NCI-H345 treated with DMSO at 0.1 percent for 48 hours (cell line): ENCODE measurements around the gene IPMK.
"Not testable (repeated sequence)": the region's sequence is repeated elsewhere in the genome, so short reads cannot be mapped to it uniquely, and the experiment has no call there.

Experiments
- DNase-seq: peaks from one replicate; lab custom pipeline; 2025; ENCODE audit not compliant: unreplicated experiment; lab: John Stamatoyannopoulos, UW

The IPMK gene

GRCh38 chr10:58229856-58230255, 37.8 kb downstream of the IPMK start:
- not testable (repeated sequence) for DNase-seq

GRCh38 chr10:58225654-58226053, 42.0 kb downstream of the IPMK start:
- no peak for DNase-seq

- no peak for DNase-seq
These were observed 46.8 kb downstream of the IPMK start for GRCh38 chr10:58220769-58221451.

GRCh38 chr10:58219875-58220274, 47.8 kb downstream of the IPMK start:
- no peak for DNase-seq

GRCh38 chr10:58217612-58218011, 50.1 kb downstream of the IPMK start:
- DNase-seq, result no peak

- DNase-seq, result no peak
These were observed 55.1 kb downstream of the IPMK start for GRCh38 chr10:58212622-58213021.

- no peak for DNase-seq
These were observed 57.5 kb downstream of the IPMK start for GRCh38 chr10:58210160-58210559.

GRCh38 chr10:58209669-58210068, 58.0 kb downstream of the IPMK start:
- DNase-seq, result no peak

- DNase-seq, result no peak
These were observed 61.4 kb downstream of the IPMK start for GRCh38 chr10:58206251-58206650.

- DNase-seq, result no peak
These were observed 66.0 kb downstream of the IPMK start for GRCh38 chr10:58201704-58202103.

GRCh38 chr10:58189269-58189668, 78.4 kb downstream of the IPMK start:
- DNase-seq, result no peak

GRCh38 chr10:58184120-58184670, 83.5 kb downstream of the IPMK start:
- DNase-seq, result no peak

- DNase-seq, result no peak
These were observed 87.0 kb downstream of the IPMK start for GRCh38 chr10:58180666-58181065.

GRCh38 chr10:58179238-58179637, 88.5 kb downstream of the IPMK start:
- DNase-seq, result no peak

- no peak for DNase-seq
These were observed 88.9 kb downstream of the IPMK start for GRCh38 chr10:58178811-58179210.

- no peak for DNase-seq
These were observed 90.2 kb downstream of the IPMK start for GRCh38 chr10:58177362-58177947.

- DNase-seq, result no peak
These were observed 91.4 kb downstream of the IPMK start for GRCh38 chr10:58175990-58176900.

GRCh38 chr10:58174831-58175230, 92.9 kb downstream of the IPMK start:
- DNase-seq, result no peak

- no peak for DNase-seq
These were observed 94.3 kb downstream of the IPMK start for GRCh38 chr10:58173391-58173790.

GRCh38 chr10:58171146-58171545, 96.5 kb downstream of the IPMK start:
- no peak for DNase-seq

- DNase-seq, result no peak
These were observed 103.2 kb downstream of the IPMK start for GRCh38 chr10:58164517-58164916.

GRCh38 chr10:58158806-58159205, 108.9 kb downstream of the IPMK start:
- DNase-seq, result no peak
